HG03469 (cell line): ENCODE measurements around the gene PLOD1.

Experiments
- ATAC-seq: cut with Tn5 transposase; IDR thresholded peaks from one replicate; pipeline ENCODE4 v1.9.1; 2021; ENCODE audit warnings: mild to moderate bottlenecking, moderate library complexity, moderate number of reproducible peaks; ENCODE audit not compliant: unreplicated experiment

PLOD1 gene

GRCh38 chr1:11977625-11978024 is 43.1 kb downstream of the PLOD1 start:
- ATAC-seq: no peak

GRCh38 chr1:11978301-11978700 is 43.8 kb downstream of the PLOD1 start:
- no peak for ATAC-seq

- no peak for ATAC-seq
These were observed 44.7 kb downstream of the PLOD1 start for GRCh38 chr1:11979028-11979850.

- peak; percentile 73 for ATAC-seq
These were observed 45.5 kb downstream of the PLOD1 start, which contains the start of gene MFN2 for GRCh38 chr1:11979851-11980675. Gene MFN2, plus strand, starts transcription at chr1:11980444. Its CDS starts 8,725 bp downstream, at chr1:11989169.

- no peak for ATAC-seq
These were observed 46.1 kb downstream of the PLOD1 start for GRCh38 chr1:11980676-11980972.

- no peak for ATAC-seq
These were observed 47.0 kb downstream of the PLOD1 start for GRCh38 chr1:11981378-11982009.

- no peak for ATAC-seq
These were observed 47.5 kb downstream of the PLOD1 start for GRCh38 chr1:11982010-11982392.

GRCh38 chr1:11984121-11984520 is 49.6 kb downstream of the PLOD1 start:
- no peak for ATAC-seq

- no peak for ATAC-seq
These were observed 50.1 kb downstream of the PLOD1 start for GRCh38 chr1:11984576-11984975.

GRCh38 chr1:11985171-11985570 is 50.7 kb downstream of the PLOD1 start:
- ATAC-seq: no peak

GRCh38 chr1:11985851-11986250 is 51.3 kb downstream of the PLOD1 start:
- no peak for ATAC-seq

- no peak for ATAC-seq
These were observed 55.2 kb downstream of the PLOD1 start for GRCh38 chr1:11989669-11990068.

GRCh38 chr1:11990303-11991032 is 56.0 kb downstream of the PLOD1 start:
- no peak for ATAC-seq

GRCh38 chr1:11991969-11992676 is 57.6 kb downstream of the PLOD1 start:
- no peak for ATAC-seq

GRCh38 chr1:11997081-11997850 is 62.7 kb downstream of the PLOD1 start:
- ATAC-seq: no peak

- ATAC-seq: no peak
These were observed 64.1 kb downstream of the PLOD1 start for GRCh38 chr1:11998636-11999035.

GRCh38 chr1:11999236-11999635 is 64.7 kb downstream of the PLOD1 start:
- ATAC-seq: no peak

- ATAC-seq: no peak
These were observed 66.9 kb downstream of the PLOD1 start for GRCh38 chr1:12001249-12001917.

GRCh38 chr1:12001996-12002493 is 67.5 kb downstream of the PLOD1 start:
- no peak for ATAC-seq
